ENCODE data around the gene CIITA. TPM values are rescaled to one million over a fixed set of nuclear protein-coding genes. Genes with fewer than 3 reads are reported as not detected.

Gene CIITA
- total and polyA plus RNA-seq, 10 of the 15 experiments (the other 5 are each of a cell fraction or from before 2014, with no cell fraction given): 11.5 to 145 (median 49.7) TPM

DNA sequence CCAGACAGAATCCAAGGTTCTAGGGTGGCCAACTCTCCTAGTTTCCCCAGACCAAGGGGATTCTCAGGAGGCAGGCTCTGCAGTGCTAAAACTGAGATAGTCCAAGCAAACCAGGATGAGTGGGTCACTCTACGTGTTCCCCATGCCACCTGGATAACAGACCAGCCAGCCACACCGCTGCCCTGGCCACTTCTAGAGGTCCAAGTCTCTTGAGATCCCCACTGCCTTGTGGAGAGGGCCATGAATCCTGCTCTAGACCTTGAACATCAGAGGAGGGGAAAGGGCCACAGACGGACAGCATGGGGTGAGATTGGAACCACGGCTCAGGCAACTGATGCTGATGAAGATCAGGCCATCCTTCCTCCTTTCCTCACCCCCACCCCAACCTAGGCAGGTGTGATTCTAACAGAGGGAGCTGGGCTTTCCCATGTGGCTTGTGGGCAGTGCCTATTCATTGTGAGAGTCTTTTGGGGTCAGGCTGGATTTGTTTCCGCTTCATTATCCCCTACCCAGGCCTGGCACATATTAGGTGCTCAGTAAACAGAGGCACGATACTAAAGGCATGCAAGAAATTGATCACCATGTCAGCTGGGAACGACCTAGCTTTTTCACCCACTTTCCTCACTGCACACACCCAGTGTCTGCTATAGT, 41.6 kb upstream of the CIITA start (continued):
- TF ChIP-seq, protein P1, sequence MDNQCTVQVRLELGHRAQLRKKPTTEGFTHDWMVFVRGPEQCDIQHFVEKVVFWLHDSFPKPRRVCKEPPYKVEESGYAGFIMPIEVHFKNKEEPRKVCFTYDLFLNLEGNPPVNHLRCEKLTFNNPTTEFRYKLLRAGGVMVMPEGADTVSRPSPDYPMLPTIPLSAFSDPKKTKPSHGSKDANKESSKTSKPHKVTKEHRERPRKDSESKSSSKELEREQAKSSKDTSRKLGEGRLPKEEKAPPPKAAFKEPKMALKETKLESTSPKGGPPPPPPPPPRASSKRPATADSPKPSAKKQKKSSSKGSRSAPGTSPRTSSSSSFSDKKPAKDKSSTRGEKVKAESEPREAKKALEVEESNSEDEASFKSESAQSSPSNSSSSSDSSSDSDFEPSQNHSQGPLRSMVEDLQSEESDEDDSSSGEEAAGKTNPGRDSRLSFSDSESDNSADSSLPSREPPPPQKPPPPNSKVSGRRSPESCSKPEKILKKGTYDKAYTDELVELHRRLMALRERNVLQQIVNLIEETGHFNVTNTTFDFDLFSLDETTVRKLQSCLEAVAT (IDR thresholded peaks at IDR 0.05): peak; percentile 90
- TF ChIP-seq ZNF687 (IDR thresholded peaks at IDR 0.05): peak; percentile 66
- TF ChIP-seq, protein P2, sequence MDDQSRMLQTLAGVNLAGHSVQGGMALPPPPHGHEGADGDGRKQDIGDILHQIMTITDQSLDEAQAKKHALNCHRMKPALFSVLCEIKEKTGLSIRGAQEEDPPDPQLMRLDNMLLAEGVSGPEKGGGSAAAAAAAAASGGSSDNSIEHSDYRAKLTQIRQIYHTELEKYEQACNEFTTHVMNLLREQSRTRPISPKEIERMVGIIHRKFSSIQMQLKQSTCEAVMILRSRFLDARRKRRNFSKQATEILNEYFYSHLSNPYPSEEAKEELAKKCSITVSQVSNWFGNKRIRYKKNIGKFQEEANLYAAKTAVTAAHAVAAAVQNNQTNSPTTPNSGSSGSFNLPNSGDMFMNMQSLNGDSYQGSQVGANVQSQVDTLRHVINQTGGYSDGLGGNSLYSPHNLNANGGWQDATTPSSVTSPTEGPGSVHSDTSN (IDR thresholded peaks at IDR 0.05; ENCODE audit: insufficient replicate concordance, low read depth, low read length): no peak
- no peak for TF ChIP-seq SRF (IDR thresholded peaks at IDR 0.05; ENCODE audit: low read depth in 2 of 2, low read length in 2 of 2)
- TF ChIP-seq BACH1 (IDR thresholded peaks at IDR 0.05; ENCODE audit: borderline replicate concordance): no peak
- TF ChIP-seq ZNF592 (IDR thresholded peaks at IDR 0.05): no peak
- TF ChIP-seq CBX5 (IDR thresholded peaks at IDR 0.05; ENCODE audit: low read depth): 0 out of 2 replicates have a peak, but pooled peaks have one; percentile 74
- peak; percentile 80 for TF ChIP-seq GATAD2B (conservative IDR thresholded peaks at IDR 0.05; ENCODE audit: low read depth)
- no peak for TF ChIP-seq HSF1 (IDR thresholded peaks at IDR 0.05; ENCODE audit: low read depth, low read length)
- TF ChIP-seq STAT3 (IDR thresholded peaks at IDR 0.05; ENCODE audit: low read depth, low read length): no peak
- TF ChIP-seq, protein P3, sequence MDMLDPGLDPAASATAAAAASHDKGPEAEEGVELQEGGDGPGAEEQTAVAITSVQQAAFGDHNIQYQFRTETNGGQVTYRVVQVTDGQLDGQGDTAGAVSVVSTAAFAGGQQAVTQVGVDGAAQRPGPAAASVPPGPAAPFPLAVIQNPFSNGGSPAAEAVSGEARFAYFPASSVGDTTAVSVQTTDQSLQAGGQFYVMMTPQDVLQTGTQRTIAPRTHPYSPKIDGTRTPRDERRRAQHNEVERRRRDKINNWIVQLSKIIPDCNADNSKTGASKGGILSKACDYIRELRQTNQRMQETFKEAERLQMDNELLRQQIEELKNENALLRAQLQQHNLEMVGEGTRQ (IDR thresholded peaks at IDR 0.05; ENCODE audit: borderline replicate concordance, low read depth, low read length): no peak
- TF ChIP-seq, protein P4, sequence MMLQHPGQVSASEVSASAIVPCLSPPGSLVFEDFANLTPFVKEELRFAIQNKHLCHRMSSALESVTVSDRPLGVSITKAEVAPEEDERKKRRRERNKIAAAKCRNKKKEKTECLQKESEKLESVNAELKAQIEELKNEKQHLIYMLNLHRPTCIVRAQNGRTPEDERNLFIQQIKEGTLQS (IDR thresholded peaks at IDR 0.05; ENCODE audit: borderline replicate concordance, extremely low read depth, low read depth, low read length): no peak
- TF ChIP-seq POLR2A (IDR thresholded peaks at IDR 0.05; ENCODE audit: low read depth, low read length): no peak
- no peak; the same call in 1 of the 2 replicates for TF ChIP-seq SREBF1 (IDR thresholded peaks at IDR 0.05; ENCODE audit: low read length)
- TF ChIP-seq ASH2L (IDR thresholded peaks at IDR 0.05; ENCODE audit: borderline replicate concordance, low read depth): no peak
